Tongue (tissue), 2 donors: ENCODE results near the gene IST1. TPM values are rescaled to one million over a fixed set of nuclear protein-coding genes. Genes with fewer than 3 reads are reported as not detected.

ENCODE experiments used
- DNase-seq: peaks from one replicate; pipeline ENCODE4 v3.0.0-alpha.2; 2015
- total RNA-seq: library from RNA; depleted of rRNA; stranded (reverse); fragments of >200 nt; gene quantifications from one replicate; pipeline ENCODE4 v1.2.3, GENCODE V29; 2014

IST1 gene
- total RNA-seq, 1 donor from 2014 or later = 213 TPM

GRCh38 chr16:71965223-71965622, 69.9 kb downstream of the IST1 start:
- no peak for DNase-seq

DNA sequence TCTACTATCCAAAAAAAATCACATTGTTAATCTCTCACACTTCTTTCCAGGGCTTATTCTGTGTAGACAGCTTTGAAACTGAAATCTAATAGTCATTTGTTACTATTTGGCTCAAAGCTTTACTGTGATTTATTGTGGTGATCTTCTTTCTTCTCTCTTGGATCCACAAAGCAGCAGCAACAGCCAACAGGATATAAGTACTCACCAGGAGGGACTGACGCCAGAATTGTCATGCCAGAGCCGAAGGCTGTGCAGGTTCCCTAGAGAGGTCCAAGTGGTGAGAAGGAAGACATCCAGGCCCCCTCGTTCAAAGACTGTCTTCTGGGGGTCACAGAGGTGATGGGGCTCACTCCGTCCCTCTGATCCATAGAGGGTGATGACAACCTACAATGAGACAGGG, 71.6 kb downstream of the IST1 start:
- peak; percentile 30 for DNase-seq

GRCh38 chr16:71969353-71969752, 74.0 kb downstream of the IST1 start:
- DNase-seq = no peak

- no peak for DNase-seq
These were observed 76.2 kb downstream of the IST1 start for GRCh38 chr16:71971571-71971970.

GRCh38 chr16:71972356-71972755, 77.0 kb downstream of the IST1 start:
- DNase-seq = no peak

DNA sequence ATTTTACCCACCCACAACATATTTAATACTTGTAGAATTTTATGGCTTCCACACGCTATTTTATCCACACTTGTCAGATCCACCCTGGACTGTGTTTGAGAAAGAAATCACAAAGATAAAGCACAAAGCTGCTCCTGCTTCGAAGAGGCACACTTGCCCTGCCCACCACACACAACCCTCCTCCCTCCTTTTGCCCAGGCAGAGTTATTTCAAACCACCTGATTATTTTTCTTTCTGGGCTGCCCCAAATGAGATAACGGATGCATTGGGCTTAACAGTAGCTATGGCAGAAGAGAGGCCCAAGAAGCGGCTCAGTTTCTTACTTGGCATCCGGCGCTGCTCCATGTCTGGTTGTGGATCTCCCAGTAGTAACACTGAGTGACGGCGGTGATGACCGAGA, 77.7 kb downstream of the IST1 start:
- no peak for DNase-seq

DNA sequence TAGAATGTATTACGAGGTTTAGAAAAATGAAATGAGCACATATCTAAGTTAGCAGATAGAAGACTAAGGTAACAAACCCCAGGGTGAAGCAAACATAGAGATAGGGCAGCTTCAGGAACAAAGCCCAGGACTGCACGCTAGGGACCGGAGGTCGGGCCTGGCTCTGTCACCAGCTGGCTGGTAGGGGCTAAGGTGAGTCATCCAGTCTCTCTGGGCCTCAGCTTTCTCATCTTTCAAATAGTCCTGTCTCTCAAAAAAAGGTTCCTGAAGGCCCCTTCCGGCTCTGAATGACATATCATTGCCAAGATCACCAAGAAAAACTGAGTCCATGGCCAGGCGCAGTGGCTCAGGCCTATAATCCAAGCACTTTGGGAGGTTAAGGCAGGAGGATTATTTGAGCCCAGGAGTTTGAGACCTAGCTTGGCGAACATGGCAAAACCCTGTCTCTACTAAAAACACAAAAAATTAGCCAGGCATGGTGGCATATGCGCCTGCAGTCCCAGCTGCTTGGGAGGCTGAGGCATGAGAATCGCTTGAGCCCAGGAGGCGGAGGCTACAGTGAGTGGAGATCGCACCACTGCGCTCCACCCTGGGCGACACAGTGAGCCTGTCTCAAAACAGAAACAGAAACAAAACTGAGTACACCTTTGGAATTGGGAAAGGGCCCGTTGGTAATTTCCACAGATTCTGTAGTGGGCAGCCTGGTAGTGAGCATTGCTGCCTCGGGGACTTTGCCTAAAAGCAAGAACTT, 78.9 kb downstream of the IST1 start:
- no peak for DNase-seq

Other genes starting within 250 kb of the IST1 start
- gene PHLPP2, start 170.8 kb upstream of the IST1 start, total RNA-seq = 6.5 TPM
- gene AP1G1, start 86.7 kb upstream of the IST1 start, total RNA-seq = 109 TPM
- 24.1 TPM for gene ATXN1L, start 49.6 kb upstream of the IST1 start, total RNA-seq
- 6.6 TPM for gene ZNF821, start 11.3 kb upstream of the IST1 start, total RNA-seq
- 0.10 TPM for gene PKD1L3, start 104.9 kb downstream of the IST1 start, total RNA-seq
- gene DHODH, start 113.2 kb downstream of the IST1 start, total RNA-seq = 8.7 TPM
- gene HP, start 159.0 kb downstream of the IST1 start, total RNA-seq = 2.4 TPM
- gene HPR, start 167.7 kb downstream of the IST1 start, total RNA-seq = not detected
- 8.2 TPM for gene TXNL4B, start 198.1 kb downstream of the IST1 start, total RNA-seq
- gene DHX38, start 198.3 kb downstream of the IST1 start, total RNA-seq = 54.2 TPM